Upper lobe of right lung (tissue), 1 donor: ENCODE data around the gene KIF1C. TPM values are rescaled to one million over a fixed set of nuclear protein-coding genes. Genes with fewer than 3 reads are reported as not detected.

Experiments used
- ATAC-seq: fragments of 200-7000 bp; cut with Tn5 transposase; one replicate; pipeline ENCODE4 v1.9.1; 2020; ENCODE audit warnings: mild to moderate bottlenecking, moderate library complexity
- DNase-seq: peaks from one replicate; pipeline ENCODE4 v3.0.0-alpha.2; 2020
- H3K27ac ChIP-seq: fragments of 200-600 bp; one replicate; pipeline ENCODE4 v1.8.0; 2022
- H3K27me3 ChIP-seq: fragments of 200-600 bp; one replicate; pipeline ENCODE4 v1.8.0; 2022; ENCODE audit warnings: mild to moderate bottlenecking
- H3K36me3 ChIP-seq: fragments of 200-600 bp; one replicate; pipeline ENCODE4 v1.8.0; 2022
- H3K4me1 ChIP-seq: fragments of 200-600 bp; one replicate; pipeline ENCODE4 v1.8.0; 2022
- H3K4me3 ChIP-seq: fragments of 200-600 bp; one replicate; pipeline ENCODE4 v1.8.0; 2022; ENCODE audit warnings: mild to moderate bottlenecking
- H3K9me3 ChIP-seq: fragments of 200-600 bp; one replicate; pipeline ENCODE4 v1.8.0; 2022
- intact Hi-C: fragments of 100-400 bp; cut with DNase I; formaldehyde crosslinking; loops from one replicate; pipeline ENCODE4 v1.11.0; 2022
- long read RNA-seq: library from polyadenylated mRNA; unstranded; transcript quantifications from one replicate; pipeline ENCODE4 v2.0.0, GENCODE V29; 2021
- total RNA-seq: library from RNA; stranded (reverse); fragmentation: NEBNext Ultra II Directional; extraction: Animal tissue kit (Norgen Biotek cat#: 25700); gene quantifications from one replicate; pipeline ENCODE4 v1.2.1, GENCODE V29; 2021
- TF ChIP-seq, protein P1 (sequence below): fragments of 200-600 bp; IDR thresholded peaks from one replicate; pipeline ENCODE4 v1.8.0; 2022; ENCODE audit warnings: antibody characterized with exemption
- donor health status: DM: no; HTN: yes; CAD: no; lungs with severe emphysema.

Gene KIF1C
- total RNA-seq, result 254 TPM
- long read RNA-seq, full-length matches to known transcripts, result 322 of 512 reads
- long read RNA-seq, partial matches to known transcripts, result 137 of 512 reads
- long read RNA-seq, other reads (novel, unspliced or antisense), result 53 of 512 reads

DNA sequence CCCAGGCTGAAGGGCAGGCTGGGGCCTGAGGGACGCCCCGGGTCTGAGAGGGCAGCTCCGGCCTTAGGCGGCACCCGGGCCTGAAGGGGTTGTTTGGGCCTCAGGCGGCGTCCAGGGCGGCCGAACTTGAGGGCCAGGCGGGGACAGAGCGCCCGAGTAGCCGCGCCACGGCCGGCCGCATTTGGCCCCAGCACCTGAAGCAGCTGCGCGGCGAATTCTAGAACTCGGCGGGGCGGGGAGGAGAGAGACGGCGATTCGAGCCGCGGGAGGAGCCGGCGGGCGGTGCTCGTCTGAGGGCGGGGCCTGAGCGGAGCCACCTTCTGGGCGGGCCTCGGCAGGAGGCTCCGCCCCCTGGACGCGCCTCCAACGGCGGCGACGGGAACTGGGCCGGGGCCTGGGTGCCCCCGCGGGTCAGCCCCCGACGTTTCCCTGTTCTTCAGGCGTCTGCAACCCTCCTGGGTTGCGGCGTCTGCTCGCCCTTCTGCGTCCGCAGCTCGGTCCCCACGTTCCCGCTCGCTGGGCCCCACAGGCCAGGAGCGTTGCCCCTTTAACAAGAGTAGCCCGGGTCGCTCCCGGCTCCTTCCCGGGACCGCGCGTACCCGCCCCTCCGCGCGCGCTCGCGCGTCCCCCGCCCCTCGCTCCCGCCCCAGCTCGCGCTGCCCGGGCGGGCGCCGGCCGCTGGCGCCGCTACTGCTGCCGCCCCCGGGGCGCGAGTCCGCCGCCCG, at the start of gene KIF1C, which contains the start of gene INCA1:
KIF1C (plus strand) TSS at position 649 of the 725 bp plus-strand sequence. CDS start 2,297 bp downstream, outside the sequence.
INCA1 (minus strand) TSS at position 221 of the 725 bp plus-strand sequence. CDS start 3,085 bp downstream, outside the sequence.
- no peaks in the 10 kb centered on the region for H3K9me3 ChIP-seq
- intact Hi-C loops, result no loop called here
- peaks cover 19% of the 10 kb centered on the region for H3K36me3 ChIP-seq
- H3K4me3 ChIP-seq, result peak within 1 kb of the TSS; percentile 98
- ATAC-seq (peak; percentile 95), DNase-seq (peak; percentile 98)
- peaks cover 23% of the 10 kb centered on the region for H3K4me1 ChIP-seq
- peak within 1 kb of the TSS; percentile 94 for H3K27ac ChIP-seq
- no peaks in the 10 kb centered on the region for H3K27me3 ChIP-seq
- TF ChIP-seq, protein P1, sequence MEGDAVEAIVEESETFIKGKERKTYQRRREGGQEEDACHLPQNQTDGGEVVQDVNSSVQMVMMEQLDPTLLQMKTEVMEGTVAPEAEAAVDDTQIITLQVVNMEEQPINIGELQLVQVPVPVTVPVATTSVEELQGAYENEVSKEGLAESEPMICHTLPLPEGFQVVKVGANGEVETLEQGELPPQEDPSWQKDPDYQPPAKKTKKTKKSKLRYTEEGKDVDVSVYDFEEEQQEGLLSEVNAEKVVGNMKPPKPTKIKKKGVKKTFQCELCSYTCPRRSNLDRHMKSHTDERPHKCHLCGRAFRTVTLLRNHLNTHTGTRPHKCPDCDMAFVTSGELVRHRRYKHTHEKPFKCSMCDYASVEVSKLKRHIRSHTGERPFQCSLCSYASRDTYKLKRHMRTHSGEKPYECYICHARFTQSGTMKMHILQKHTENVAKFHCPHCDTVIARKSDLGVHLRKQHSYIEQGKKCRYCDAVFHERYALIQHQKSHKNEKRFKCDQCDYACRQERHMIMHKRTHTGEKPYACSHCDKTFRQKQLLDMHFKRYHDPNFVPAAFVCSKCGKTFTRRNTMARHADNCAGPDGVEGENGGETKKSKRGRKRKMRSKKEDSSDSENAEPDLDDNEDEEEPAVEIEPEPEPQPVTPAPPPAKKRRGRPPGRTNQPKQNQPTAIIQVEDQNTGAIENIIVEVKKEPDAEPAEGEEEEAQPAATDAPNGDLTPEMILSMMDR, result peak; percentile 17

DNA sequence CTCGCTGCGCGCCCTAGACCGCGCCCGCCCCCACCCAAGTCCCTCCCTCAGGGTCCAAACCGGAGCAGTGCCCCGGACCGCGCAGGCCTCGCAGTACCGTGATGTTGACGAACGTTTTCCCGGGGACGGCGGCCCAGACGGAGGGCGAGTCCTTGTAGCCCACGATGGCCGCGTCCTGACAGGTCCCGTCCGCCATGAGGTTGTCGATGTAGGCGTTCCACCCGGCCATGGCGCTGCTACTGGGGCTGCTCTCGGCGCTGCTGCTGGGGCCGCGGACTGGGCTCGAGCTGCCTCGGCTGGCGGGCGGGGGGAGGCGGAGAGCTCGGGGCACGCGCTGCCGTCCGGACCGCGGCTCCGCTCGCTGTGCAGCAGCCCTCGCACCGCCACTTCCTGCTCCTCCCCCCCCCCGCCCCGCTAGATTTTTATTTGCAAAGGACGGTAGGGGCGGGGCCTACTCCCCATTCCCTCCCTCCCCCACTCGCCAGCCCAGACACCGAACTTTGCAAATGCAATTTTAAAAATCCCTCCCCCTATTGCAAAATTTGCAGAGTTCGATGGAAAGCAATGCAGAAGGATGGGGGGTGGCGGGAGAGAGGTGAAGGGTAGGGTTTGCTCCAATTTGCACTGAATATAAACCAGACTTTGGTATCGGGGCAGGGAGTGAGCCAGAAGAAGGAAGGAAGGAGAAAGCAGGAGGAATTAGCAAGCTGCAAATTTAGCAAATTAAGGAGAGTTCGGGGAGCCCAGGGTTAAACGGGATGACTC, 49.4 kb upstream of the KIF1C start, which contains the start of gene PFN1:
PFN1 (minus strand) TSS at position 365 of the 765 bp plus-strand sequence; CDS start at position 229, 136 bp downstream.
- Histone ChIP-seq H3K4me1 (peaks cover 46% of the 10 kb centered on the region), H3K4me3 (peak within 1 kb of the TSS; percentile 99), H3K27ac (peak within 1 kb of the TSS; percentile 97), H3K27me3 (no peaks in the 10 kb centered on the region), H3K9me3 (no peaks in the 10 kb centered on the region), H3K36me3 (peaks cover 33% of the 10 kb centered on the region)
- intact Hi-C loops, result no loop called here
- ATAC-seq (peak; percentile 80), DNase-seq (peak; percentile 95)
- TF ChIP-seq, protein P1, result no peak

DNA sequence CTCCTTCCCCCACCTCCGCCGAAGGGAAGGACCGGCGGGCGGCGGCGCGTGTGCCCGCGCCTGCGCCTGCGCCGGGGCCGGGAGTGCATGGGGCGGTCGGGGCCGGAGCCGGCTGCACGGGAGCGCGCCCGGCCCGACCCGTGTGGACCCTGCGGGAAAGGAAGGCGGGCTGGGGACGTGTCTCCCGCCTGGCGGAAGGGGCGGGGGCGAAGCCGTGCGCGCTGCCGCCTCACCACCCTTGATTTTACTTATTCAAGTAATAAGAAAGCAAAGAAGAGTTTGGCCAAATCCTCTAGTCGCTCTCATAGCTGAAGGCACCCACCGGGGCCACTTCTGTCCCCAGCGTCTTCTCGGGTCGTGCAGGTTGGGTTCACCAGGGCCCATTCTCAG, 48.8 kb upstream of the KIF1C start:
- TF ChIP-seq, protein P1, result no peak
- Histone ChIP-seq H3K4me3 (peak overlapping the region; percentile 99), H3K4me1 (peaks cover 46% of the 10 kb centered on the region), H3K36me3 (peaks cover 27% of the 10 kb centered on the region), H3K27me3 (no peaks in the 10 kb centered on the region), H3K27ac (peak overlapping the region; percentile 97), H3K9me3 (no peaks in the 10 kb centered on the region)
- intact Hi-C loops, result no loop called here
- DNase-seq (peak; percentile 94), ATAC-seq (peak; percentile 80)

DNA sequence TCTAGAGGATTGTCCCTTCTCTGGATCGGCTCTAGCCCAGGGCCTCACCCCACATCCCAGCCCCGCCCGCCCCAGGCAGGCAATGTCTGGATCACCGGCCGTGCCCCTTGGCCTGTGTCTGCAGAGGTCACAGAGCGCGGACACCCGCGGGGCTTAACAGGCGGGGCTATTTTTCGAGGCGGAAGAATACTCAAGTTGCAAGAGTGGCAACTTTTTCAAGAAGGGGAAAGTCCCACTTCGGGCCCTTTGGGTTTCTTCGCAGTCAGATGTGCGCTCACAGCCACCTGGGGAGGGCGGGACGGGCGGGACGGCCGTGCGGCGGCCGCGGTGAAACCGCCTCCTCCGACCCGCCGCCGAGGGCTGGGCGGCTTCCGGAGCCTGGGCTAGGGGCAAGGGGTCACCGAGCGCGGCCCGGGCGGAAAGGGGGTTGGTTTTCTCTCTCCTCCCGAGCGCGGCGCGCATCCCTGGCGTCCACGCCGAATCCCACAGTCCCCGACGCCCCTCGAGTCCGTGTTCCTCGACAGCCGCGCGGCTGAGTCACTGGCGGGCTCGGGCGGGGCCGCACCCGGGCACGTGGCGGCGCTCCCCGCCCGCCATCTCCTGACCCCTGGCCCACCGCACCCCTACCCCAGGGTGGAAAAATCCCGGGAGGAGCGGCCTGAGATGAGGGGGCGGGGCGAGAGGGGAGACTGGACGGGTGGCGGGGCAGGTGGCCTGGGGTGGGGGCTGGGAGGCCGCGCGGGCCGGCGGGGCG, 48.3 kb upstream of the KIF1C start:
- ATAC-seq, result peak; percentile 67
- DNase-seq, result peak; percentile 94
- Histone ChIP-seq H3K9me3 (no peaks in the 10 kb centered on the region), H3K36me3 (peaks cover 23% of the 10 kb centered on the region), H3K4me3 (peak overlapping the region; percentile 99), H3K27ac (peak overlapping the region; percentile 97), H3K4me1 (peaks cover 40% of the 10 kb centered on the region), H3K27me3 (no peaks in the 10 kb centered on the region)
- TF ChIP-seq, protein P1, result no peak
- intact Hi-C loops, result no loop called here

DNA sequence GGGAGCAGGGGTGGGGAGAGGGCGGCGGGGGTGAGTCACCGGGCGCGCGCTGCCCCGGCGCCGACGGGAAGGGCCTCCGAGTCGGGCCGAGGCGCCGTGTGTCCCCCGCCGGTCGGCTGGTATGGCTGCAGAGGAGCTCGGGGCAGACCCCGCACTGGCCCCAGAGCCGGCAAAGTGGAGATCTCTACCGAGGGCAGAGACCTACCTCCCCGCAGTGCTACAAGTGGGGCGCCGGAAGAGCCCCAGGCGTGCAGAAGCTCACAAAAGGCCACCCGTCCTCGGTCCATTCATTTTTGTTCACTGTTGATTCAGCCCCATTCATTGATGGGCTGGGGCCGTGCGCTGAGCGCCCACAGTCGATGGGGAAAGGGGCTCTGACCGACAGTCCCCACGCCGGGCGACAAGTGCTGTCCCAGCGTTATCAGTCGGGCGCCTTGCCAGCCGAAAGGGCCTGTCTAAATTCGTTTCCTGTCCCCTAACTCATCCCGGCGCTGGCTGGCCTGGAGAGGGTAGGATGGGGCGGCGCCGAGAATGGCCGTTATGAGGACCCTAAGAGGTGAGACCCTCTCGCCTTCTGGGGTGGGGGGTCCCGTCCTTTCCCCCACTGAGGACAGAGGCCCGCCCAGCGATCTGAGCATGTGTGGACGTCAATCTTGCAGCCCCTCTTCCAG, 47.5 kb upstream of the KIF1C start:
- TF ChIP-seq, protein P1, result no peak
- ATAC-seq (no peak), DNase-seq (peak; percentile 85)
- H3K36me3 ChIP-seq, result peaks cover 16% of the 10 kb centered on the region
- intact Hi-C loops, result no loop called here
- no peaks in the 10 kb centered on the region for H3K9me3 ChIP-seq
- H3K27ac ChIP-seq, result peak overlapping the region; percentile 97
- peaks cover 33% of the 10 kb centered on the region for H3K4me1 ChIP-seq
- H3K27me3 ChIP-seq, result no peaks in the 10 kb centered on the region
- peak overlapping the region; percentile 99 for H3K4me3 ChIP-seq
